RWPE2 (cell line): ENCODE results near the gene CAPG.

ENCODE experiments used
- ATAC-seq: fragments of 200-7000 bp; cut with Tn5 transposase; 3 replicates; pipeline ENCODE4 v1.9.1; 2021; ENCODE audit warnings: low read depth
- DNase-seq: peaks from one replicate; pipeline ENCODE4 v3.0.0-alpha.2; 2020; ENCODE audit warnings: low spot score
- H3K27ac ChIP-seq: fragments of 450-650 bp; 2 replicates; pipeline ENCODE4 v1.5.1; 2017; ENCODE audit warnings: mild to moderate bottlenecking; ENCODE audit not compliant: poor library complexity, severe bottlenecking
- H3K27me3 ChIP-seq: fragments of 250-450 bp; sonication (Bioruptor Pico); 2 replicates; pipeline ENCODE4 v1.5.1; 2021; ENCODE audit warnings: mild to moderate bottlenecking, moderate library complexity; ENCODE audit not compliant: insufficient read depth, poor library complexity, severe bottlenecking
- H3K36me3 ChIP-seq: fragments of 250-450 bp; sonication (Bioruptor Pico); 2 replicates; pipeline ENCODE4 v1.5.1; 2020; ENCODE audit warnings: low read depth, mild to moderate bottlenecking, moderate library complexity
- H3K4me1 ChIP-seq: fragments of 250-450 bp; sonication (Bioruptor Pico); 2 replicates; pipeline ENCODE4 v1.5.1; 2021; ENCODE audit warnings: mild to moderate bottlenecking, moderate library complexity; ENCODE audit not compliant: insufficient read depth, poor library complexity, severe bottlenecking
- H3K4me3 ChIP-seq: fragments of 250-450 bp; sonication (Bioruptor Pico); 2 replicates; pipeline ENCODE4 v1.5.1; 2021; ENCODE audit warnings: mild to moderate bottlenecking, moderate library complexity; ENCODE audit not compliant: severe bottlenecking
- H3K9me3 ChIP-seq: fragments of 250-450 bp; sonication (Bioruptor Pico); 2 replicates; pipeline ENCODE4 v1.5.1; 2021; ENCODE audit warnings: mild to moderate bottlenecking, moderate library complexity; ENCODE audit not compliant: severe bottlenecking
- TF ChIP-seq, protein P1 (sequence below): fragments of 450-650 bp; IDR thresholded peaks from one replicate; pipeline ENCODE4 v1.5.1; 2017; ENCODE audit warnings: mild to moderate bottlenecking, moderate library complexity; ENCODE audit not compliant: poor library complexity, severe bottlenecking

Gene CAPG

DNA sequence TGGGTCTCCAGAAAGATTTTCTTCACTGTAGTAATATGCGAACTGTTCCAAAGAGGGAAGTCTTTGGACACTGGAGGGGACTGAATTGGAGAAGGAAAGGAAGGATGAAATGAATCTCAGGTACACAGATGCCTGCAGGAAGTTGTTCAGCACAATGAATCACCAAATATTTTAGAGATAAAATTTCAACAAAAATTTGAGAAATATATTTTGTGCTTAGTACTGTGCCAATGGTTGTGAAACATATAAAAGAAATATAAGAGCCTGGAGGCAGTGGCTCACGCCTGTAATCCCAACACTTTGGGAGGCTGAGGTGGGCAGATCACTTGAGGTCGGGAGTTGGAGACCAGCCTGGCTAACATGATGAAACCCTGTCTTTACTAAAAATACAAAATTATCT lies 52.4 kb downstream of the CAPG start:
- ATAC-seq, result 0 out of 3 replicates have a peak, but pooled peaks have one; percentile 2
- H3K9me3 ChIP-seq, result no peaks in the 10 kb centered on the region
- peaks cover 16% of the 10 kb centered on the region for H3K4me1 ChIP-seq
- peak overlapping the region; percentile 61 for H3K27ac ChIP-seq
- TF ChIP-seq, protein P1, sequence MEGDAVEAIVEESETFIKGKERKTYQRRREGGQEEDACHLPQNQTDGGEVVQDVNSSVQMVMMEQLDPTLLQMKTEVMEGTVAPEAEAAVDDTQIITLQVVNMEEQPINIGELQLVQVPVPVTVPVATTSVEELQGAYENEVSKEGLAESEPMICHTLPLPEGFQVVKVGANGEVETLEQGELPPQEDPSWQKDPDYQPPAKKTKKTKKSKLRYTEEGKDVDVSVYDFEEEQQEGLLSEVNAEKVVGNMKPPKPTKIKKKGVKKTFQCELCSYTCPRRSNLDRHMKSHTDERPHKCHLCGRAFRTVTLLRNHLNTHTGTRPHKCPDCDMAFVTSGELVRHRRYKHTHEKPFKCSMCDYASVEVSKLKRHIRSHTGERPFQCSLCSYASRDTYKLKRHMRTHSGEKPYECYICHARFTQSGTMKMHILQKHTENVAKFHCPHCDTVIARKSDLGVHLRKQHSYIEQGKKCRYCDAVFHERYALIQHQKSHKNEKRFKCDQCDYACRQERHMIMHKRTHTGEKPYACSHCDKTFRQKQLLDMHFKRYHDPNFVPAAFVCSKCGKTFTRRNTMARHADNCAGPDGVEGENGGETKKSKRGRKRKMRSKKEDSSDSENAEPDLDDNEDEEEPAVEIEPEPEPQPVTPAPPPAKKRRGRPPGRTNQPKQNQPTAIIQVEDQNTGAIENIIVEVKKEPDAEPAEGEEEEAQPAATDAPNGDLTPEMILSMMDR, result no peak
- no peaks in the 10 kb centered on the region for H3K27me3 ChIP-seq
- H3K4me3 ChIP-seq, result no peak overlapping the region
- H3K36me3 ChIP-seq, result peaks cover 33% of the 10 kb centered on the region
- no peak for DNase-seq

DNA sequence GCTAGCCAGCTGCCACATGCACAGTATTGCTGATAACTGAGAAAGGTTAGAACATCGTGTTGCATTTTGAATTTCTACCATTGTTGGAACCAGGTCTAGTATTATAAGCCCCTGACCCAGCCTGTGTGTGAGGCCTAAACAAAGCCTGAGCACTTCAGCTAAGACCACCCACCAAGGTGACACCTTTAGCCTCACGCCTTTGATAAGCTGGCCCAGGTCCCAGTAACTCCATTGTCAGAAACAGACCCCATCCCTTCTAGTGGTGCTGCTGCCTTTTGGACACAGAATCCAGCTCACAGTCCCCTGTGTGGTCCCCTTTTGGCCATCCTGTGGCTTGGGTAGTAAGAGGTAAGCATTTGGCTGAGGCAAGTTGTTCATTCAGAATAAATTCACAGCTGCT lies 54.0 kb downstream of the CAPG start:
- ATAC-seq (no peak), DNase-seq (no peak)
- Histone ChIP-seq H3K4me3 (no peak overlapping the region), H3K9me3 (no peaks in the 10 kb centered on the region), H3K4me1 (peaks cover 16% of the 10 kb centered on the region), H3K27ac (no peak overlapping the region), H3K36me3 (peaks cover 34% of the 10 kb centered on the region), H3K27me3 (no peaks in the 10 kb centered on the region)
- TF ChIP-seq, protein P1, result no peak

DNA sequence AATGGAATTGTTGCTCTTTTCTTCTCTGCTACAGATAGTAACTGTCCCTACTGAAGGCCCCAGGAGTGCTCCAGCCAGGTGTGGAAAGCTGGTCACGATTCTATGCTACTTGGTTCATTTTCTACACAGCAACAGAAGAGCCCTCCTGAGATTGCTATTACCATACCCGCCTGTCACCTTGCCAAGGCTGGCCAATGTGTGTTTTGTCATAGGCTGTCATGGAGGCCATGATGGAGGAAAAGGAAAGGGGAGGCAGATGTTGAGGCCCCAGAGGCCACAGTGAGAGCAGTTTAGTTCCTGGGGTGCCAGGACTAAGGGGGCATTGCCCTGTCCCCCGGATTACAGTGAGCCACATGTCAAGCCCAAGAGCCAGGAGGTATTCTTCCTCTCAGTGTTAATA lies 54.6 kb downstream of the CAPG start:
- H3K4me3 ChIP-seq, result peak overlapping the region; percentile 50
- peak overlapping the region; percentile 54 for H3K27ac ChIP-seq
- no peaks in the 10 kb centered on the region for H3K27me3 ChIP-seq
- H3K4me1 ChIP-seq, result peaks cover 16% of the 10 kb centered on the region
- peaks cover 35% of the 10 kb centered on the region for H3K36me3 ChIP-seq
- TF ChIP-seq, protein P1, result no peak
- no peaks in the 10 kb centered on the region for H3K9me3 ChIP-seq
- ATAC-seq (no peak), DNase-seq (no peak)

DNA sequence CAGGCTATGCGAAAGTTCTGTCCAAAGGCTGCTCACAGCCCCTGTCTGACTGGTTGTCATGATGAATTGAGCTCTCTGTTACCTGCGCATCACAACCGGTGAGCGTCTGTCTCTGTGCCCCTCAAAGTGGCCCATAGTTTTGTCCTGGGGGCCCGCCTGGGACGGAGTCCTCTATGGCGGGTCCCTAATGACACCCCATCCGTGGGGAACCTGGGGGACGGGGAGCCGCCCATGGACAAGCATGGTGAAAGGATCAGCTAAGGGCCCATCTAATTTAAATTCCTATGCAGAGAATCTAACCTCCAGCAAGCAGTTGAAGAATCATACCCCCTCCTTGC lies 55.1 kb downstream of the CAPG start:
- peak overlapping the region; percentile 50 for H3K4me3 ChIP-seq
- TF ChIP-seq, protein P1, result no peak
- peak overlapping the region; percentile 54 for H3K27ac ChIP-seq
- H3K36me3 ChIP-seq, result peaks cover 39% of the 10 kb centered on the region
- H3K27me3 ChIP-seq, result no peaks in the 10 kb centered on the region
- no peaks in the 10 kb centered on the region for H3K9me3 ChIP-seq
- peaks cover 16% of the 10 kb centered on the region for H3K4me1 ChIP-seq
- ATAC-seq (no peak), DNase-seq (no peak)

DNA sequence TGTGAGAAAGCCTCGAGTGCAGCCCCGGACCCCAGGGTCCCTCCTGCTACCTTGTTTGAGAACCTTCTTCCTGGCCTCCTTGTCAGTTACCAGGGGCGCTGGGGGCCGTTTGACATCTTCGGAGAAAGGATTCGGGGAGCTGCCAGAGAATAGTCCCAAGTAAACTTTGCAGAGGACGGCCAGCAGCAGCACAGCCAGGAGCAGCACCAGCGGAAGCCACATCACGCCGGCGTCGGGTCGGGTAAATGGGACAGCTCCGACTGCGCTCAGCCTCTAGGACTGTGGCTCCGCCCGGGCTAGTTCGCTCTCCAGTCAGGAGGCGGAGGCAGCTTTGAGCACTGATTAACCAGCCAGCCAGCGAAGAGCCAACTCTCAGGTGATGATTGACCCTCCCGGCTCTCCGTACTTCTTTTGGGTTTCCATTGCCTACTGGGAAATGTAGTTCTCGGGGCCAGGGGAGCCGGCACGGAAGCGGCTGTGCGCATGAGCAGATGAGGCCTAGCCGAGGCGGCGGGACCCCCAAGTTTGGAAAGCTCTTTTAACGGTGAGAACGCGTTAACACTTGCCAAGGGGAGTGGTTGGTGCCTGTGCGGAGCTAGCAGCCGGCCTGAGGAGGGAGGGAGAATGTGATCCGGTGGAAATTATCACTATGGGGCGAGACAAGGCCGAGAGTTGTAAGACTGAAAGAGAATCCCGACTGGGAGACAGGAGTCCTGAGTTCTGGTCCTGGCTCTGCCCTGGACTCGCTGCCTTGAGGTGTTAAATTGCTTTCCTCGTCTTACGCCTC lies 55.7 kb downstream of the CAPG start, which contains the start of the genes ELMOD3 and RETSAT:
TSS of gene ELMOD3 (plus strand) at position 484 of the 787 bp plus-strand sequence. CDS start 2,430 bp downstream, outside the sequence.
TSS of gene RETSAT (minus strand) at position 243 of the 787 bp plus-strand sequence. CDS start at position 222, 21 bp downstream.
- Histone ChIP-seq H3K9me3 (no peaks in the 10 kb centered on the region), H3K27me3 (no peaks in the 10 kb centered on the region), H3K4me3 (peak within 1 kb of the TSS; percentile 50), H3K36me3 (peaks cover 43% of the 10 kb centered on the region), H3K4me1 (peaks cover 16% of the 10 kb centered on the region), H3K27ac (peak within 1 kb of the TSS; percentile 54)
- ATAC-seq (peak; percentile 97), DNase-seq (peak; percentile 99)
- TF ChIP-seq, protein P1, result no peak
